GM12873 (cell line): Measurements from ENCODE around the gene HPSE2.

Experiments
- TF ChIP-seq, protein P1 (sequence below): IDR thresholded peaks from 2 replicates; pipeline ENCODE4 v1.5.1; 2012; ENCODE audit warnings: low read depth, mild to moderate bottlenecking, moderate library complexity, low read length, control low read depth; ENCODE audit not compliant: insufficient read depth; ENCODE audit errors: missing control alignments

The HPSE2 gene

DNA sequence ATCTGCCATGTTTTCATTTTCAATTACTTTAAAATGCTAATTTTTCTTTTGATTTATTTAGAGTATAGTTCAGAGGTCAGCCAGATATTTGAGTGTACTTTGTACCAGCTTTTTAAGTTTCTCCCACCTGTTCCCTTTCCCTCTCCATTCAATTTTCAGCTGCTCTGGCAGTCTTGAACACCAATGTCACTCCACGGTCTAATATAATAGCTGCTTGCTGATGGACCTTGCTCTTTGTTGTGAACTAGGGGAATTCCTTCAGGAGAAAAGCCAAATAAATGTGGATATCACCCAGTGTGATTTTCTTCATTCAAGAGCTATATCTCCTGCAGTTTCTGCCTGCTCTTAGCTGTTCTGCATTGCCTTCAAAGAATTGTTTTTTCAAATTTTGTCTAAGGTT is 785.0 kb downstream of the HPSE2 start:
- TF ChIP-seq, protein P1, sequence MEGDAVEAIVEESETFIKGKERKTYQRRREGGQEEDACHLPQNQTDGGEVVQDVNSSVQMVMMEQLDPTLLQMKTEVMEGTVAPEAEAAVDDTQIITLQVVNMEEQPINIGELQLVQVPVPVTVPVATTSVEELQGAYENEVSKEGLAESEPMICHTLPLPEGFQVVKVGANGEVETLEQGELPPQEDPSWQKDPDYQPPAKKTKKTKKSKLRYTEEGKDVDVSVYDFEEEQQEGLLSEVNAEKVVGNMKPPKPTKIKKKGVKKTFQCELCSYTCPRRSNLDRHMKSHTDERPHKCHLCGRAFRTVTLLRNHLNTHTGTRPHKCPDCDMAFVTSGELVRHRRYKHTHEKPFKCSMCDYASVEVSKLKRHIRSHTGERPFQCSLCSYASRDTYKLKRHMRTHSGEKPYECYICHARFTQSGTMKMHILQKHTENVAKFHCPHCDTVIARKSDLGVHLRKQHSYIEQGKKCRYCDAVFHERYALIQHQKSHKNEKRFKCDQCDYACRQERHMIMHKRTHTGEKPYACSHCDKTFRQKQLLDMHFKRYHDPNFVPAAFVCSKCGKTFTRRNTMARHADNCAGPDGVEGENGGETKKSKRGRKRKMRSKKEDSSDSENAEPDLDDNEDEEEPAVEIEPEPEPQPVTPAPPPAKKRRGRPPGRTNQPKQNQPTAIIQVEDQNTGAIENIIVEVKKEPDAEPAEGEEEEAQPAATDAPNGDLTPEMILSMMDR: no peak

DNA sequence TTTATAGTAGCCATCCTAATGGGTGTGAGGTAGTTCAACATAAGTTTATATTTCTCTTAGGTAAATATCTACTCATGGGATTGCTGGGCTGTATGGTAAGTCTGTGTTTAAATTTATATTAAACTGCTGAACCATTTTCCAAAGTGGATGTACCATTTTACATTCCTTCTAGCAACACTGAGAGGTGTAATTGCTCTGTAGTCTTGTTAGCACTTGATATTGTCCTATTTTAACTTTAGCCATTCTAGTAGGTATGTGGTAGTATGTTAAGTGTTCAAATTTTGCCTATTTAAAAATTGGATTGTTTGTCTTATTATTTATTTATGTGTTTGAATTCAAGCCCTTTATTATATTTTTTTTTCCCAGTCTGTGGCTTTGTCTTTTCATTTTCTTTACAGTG is 786.4 kb downstream of the HPSE2 start:
- TF ChIP-seq, protein P1: no peak

DNA sequence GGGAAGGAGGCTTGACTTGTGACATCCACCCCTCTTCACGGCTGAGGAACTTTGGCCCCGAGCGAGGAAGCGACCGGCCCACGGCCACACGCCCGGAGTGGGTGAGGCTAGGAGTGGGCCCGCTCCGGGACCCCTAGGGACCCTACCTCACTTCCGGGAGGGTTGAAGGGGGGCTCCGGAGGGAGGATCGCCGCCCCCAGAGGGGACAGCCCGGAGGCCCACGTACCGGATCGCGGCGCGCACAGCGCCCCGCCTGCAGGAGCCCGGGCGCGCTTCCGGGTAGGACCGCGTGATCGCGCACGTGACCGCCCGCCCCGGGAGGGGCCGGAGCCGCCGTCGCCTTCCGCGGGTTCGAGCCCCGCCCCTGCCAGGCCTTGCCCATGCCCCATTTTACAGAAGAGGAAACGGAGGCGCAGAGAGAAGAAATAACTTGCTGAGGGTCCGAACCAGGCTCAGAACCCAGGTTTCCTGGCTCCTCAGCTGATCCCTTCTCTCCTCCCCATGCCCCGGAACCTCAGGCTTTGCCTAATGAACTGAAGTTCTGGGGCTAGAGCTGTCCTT is 788.9 kb downstream of the HPSE2 start, which contains the start of gene HPS1:
TSS of gene HPS1 (minus strand) at position 275 of the 561 bp plus-strand sequence. CDS start 3,695 bp downstream, outside the sequence.
- TF ChIP-seq, protein P1: no peak

DNA sequence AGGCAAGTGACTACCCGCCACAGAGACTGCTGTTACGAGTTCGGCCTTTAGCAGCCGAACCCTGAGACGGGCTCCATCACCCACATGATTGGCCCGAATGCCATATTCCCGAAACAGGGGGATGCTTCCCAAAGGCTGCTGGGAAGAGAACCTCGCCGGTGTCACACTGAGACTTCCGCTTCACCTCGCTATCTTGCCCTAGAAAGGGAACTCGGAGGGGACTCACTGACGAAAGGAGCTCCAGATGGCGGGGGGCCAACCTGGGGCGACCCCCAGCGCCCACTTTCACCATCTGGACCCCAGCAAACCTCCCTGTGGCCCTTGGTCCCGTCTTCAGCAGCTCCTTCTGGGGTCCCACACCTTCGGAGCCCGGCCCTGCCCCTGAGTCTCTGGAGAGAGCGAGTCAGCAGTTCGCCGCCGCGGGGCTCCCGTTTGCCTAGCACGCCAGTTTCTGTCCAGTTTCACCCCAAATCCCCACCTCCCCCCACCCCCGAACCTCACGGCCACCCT is 789.4 kb downstream of the HPSE2 start:
- TF ChIP-seq, protein P1: no peak

DNA sequence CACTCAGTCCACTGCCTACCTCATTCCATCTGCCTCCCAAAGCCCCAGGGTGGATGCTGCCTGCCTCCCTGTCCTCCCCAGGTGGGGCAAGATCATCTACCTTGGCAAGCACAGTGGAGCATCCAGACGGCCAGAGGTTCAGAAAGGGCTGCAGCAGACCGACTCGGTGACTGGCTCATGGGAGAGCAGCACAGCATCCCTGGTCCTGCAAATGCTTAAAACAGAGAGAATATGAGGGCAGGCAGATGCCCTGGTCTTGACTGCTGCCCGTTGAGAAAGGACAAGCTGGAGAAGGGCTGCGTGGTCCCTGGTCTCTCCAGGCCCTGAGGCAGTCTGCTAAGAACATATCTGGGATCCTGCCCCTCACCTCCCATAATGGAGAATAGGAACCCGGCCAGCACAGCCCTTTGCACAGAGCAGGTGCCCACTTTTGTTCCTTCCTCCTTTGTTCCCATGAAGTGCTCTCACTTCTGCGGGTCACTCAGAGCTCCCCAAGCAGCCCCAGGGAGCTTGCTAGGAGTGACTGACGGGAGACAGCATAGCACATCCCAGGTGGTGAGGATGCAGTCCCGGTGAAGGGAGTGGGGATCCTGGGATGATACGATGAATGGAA is 790.3 kb downstream of the HPSE2 start:
- TF ChIP-seq, protein P1: no peak

DNA sequence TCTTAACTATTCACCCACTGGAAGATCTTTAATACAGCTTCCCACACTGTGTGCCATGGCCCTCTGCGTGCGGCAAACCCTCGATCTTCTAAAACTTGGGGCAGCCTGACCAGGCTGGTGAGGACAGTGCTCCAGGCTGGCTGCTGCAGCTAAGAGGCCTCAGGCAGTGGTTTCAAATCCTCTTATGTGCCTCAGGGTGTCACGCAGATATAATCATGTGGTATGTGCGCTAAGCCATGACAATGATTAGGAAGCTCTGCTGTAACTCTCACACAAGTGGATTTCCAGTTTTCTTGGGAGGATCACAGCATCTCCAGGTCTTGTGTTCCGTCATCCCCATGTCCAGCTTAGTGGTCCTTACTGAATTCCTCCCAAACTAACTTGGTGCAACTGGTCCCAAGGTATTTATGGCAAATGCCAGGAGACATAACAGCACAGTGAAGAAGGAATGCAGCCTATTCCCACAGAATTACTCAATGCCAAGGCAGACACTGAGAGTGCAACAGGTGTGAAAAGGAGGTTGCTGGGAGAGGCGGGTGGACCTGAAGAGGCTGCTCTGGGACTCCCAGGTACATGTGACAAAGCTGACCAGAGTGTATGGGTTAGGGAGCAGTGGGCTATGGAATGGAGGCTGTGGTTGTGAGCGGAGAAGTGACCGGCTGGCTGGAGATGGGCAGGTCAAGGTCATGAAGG is 791.2 kb downstream of the HPSE2 start:
- TF ChIP-seq, protein P1: no peak

DNA sequence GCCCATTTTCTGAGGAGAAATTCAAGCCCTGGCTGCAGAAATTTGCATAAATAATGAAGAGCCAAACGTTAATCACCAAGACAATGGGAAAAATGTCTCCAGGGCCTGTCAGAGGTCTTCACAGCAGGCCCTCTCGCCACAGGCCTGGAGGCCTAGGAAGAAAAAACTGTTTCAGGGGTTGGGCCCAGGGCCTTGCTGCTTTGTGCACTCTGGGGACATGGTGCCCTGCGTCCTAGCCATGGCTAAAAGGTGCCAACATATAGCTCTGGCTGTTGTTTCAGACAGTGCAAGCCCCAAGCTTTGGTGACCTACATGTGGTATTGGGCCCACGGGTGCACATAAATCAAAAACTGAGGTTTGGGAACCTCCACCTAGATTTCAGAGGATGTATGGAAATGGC is 796.9 kb downstream of the HPSE2 start:
- TF ChIP-seq, protein P1: no peak
